ENCODE data around the gene GNAI3.

GNAI3 gene

GRCh38 chr1:109629372-109630030 is 81.1 kb downstream of the GNAI3 start:
- no peak overlapping the region for H3K27ac ChIP-seq (ENCODE audit: low read depth, low read length)
- H3K4me2 ChIP-seq (ENCODE audit: low read depth, low read length, poor library complexity, severe bottlenecking), result no peak overlapping the region
- no peaks in the 10 kb centered on the region for H3F3A ChIP-seq (ENCODE audit: insufficient read depth)
- no peaks in the 10 kb centered on the region for H3K79me2 ChIP-seq (ENCODE audit: insufficient read depth, low read length)
- no peak for TF ChIP-seq CTCF (IDR thresholded peaks at IDR 0.05; ENCODE audit: insufficient read depth, low read length, poor library complexity, severe bottlenecking)
- TF ChIP-seq EZH2phosphoT487 (conservative IDR thresholded peaks at IDR 0.05; ENCODE audit: low read length), result no peak
- no peak overlapping the region for H3K4me3 ChIP-seq (ENCODE audit: insufficient read depth, low read length, poor library complexity, severe bottlenecking)
- no peaks in the 10 kb centered on the region for H3K9me2 ChIP-seq (replicated peaks; ENCODE audit: insufficient read depth, low read length)
- H3K9ac ChIP-seq (ENCODE audit: low read length), result no peak overlapping the region
- H3K9me3 ChIP-seq (ENCODE audit: insufficient read depth, low read length), result no peaks in the 10 kb centered on the region
- no peaks in the 10 kb centered on the region for H3K27me3 ChIP-seq (ENCODE audit: low read length)
- H2AFZ ChIP-seq (ENCODE audit: low read depth, low read length, severe bottlenecking), result no peak overlapping the region
- no peaks in the 10 kb centered on the region for H4K20me1 ChIP-seq (ENCODE audit: low read depth, low read length)
- no peaks in the 10 kb centered on the region for H3K36me3 ChIP-seq (ENCODE audit: low read length)

DNA sequence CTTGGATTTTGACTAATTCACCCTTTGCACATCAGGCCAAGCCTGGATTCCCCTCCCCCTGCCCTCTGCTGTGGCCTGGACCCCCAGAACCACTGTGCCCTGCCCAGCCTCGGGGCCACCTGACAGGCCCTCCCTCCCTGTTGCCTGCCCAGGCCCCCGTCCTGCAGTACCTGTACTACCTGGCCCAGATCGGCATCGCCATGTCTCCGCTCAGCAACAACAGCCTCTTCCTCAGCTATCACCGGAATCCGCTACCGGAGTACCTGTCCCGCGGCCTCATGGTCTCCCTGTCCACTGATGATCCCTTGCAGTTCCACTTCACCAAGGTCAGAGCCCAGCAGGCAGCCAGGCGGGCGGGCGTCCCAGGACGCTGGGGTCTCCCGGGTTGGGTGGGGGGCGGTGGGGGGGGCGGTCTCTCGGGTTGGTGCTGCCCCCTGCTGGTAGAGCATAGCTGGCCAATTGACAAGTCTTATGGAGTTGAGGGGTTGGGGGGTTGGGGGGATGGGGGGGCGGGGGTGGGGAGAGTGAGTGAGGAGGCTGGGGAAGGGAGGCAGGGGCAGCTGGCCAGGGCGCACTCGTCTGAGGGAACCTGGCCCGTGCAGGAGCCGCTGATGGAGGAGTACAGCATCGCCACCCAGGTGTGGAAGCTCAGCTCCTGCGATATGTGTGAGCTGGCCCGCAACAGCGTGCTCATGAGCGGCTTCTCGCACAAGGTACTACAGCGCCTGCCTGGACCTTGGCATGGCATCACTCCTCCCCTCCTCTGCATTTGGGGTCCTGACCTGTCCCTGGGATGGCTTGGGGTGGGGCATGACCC is 81.9 kb downstream of the GNAI3 start:
- Histone ChIP-seq H3K4me2 (ENCODE audit: low read depth, low read length, poor library complexity, severe bottlenecking) (no peak overlapping the region), H3K36me3 (ENCODE audit: low read length) (no peaks in the 10 kb centered on the region), H3K79me2 (ENCODE audit: insufficient read depth, low read length) (no peaks in the 10 kb centered on the region), H3K9ac (ENCODE audit: low read length) (no peak overlapping the region), H3K9me2 (replicated peaks; ENCODE audit: insufficient read depth, low read length) (no peaks in the 10 kb centered on the region), H3K27me3 (ENCODE audit: low read length) (no peaks in the 10 kb centered on the region), H3F3A (ENCODE audit: insufficient read depth) (no peaks in the 10 kb centered on the region), H3K9me3 (ENCODE audit: insufficient read depth, low read length) (no peaks in the 10 kb centered on the region), H2AFZ (ENCODE audit: low read depth, low read length, severe bottlenecking) (no peak overlapping the region), H4K20me1 (ENCODE audit: low read depth, low read length) (no peaks in the 10 kb centered on the region), H3K27ac (ENCODE audit: low read depth, low read length) (no peak overlapping the region), H3K4me3 (ENCODE audit: insufficient read depth, low read length, poor library complexity, severe bottlenecking) (no peak overlapping the region)
- TF ChIP-seq EZH2phosphoT487 (conservative IDR thresholded peaks at IDR 0.05; ENCODE audit: low read length), result no peak
- no peak for TF ChIP-seq CTCF (IDR thresholded peaks at IDR 0.05; ENCODE audit: insufficient read depth, low read length, poor library complexity, severe bottlenecking)

- H3K27me3 ChIP-seq (ENCODE audit: low read length), result no peaks in the 10 kb centered on the region
- H3K9me2 ChIP-seq (replicated peaks; ENCODE audit: insufficient read depth, low read length), result no peaks in the 10 kb centered on the region
- H3K9me3 ChIP-seq (ENCODE audit: insufficient read depth, low read length), result no peaks in the 10 kb centered on the region
- H3F3A ChIP-seq (ENCODE audit: insufficient read depth), result no peaks in the 10 kb centered on the region
- H3K4me3 ChIP-seq (ENCODE audit: insufficient read depth, low read length, poor library complexity, severe bottlenecking), result no peak overlapping the region
- H3K79me2 ChIP-seq (ENCODE audit: insufficient read depth, low read length), result no peaks in the 10 kb centered on the region
- H3K4me2 ChIP-seq (ENCODE audit: low read depth, low read length, poor library complexity, severe bottlenecking), result no peak overlapping the region
- no peaks in the 10 kb centered on the region for H3K36me3 ChIP-seq (ENCODE audit: low read length)
- H2AFZ ChIP-seq (ENCODE audit: low read depth, low read length, severe bottlenecking), result no peak overlapping the region
- TF ChIP-seq CTCF (IDR thresholded peaks at IDR 0.05; ENCODE audit: insufficient read depth, low read length, poor library complexity, severe bottlenecking) (no peak), EZH2phosphoT487 (conservative IDR thresholded peaks at IDR 0.05; ENCODE audit: low read length) (no peak)
- no peak overlapping the region for H3K9ac ChIP-seq (ENCODE audit: low read length)
- no peak overlapping the region for H3K27ac ChIP-seq (ENCODE audit: low read depth, low read length)
- H4K20me1 ChIP-seq (ENCODE audit: low read depth, low read length), result no peaks in the 10 kb centered on the region
These were observed 82.6 kb downstream of the GNAI3 start for GRCh38 chr1:109630898-109631512.

Measured in SU-DHL-6 (cell line).